ENCODE data around the gene RABGAP1L. TPM values are rescaled to one million over a fixed set of nuclear protein-coding genes. Genes with fewer than 3 reads are reported as not detected.

The RABGAP1L gene
- polyA plus RNA-seq, 1 donor (not counting 4 experiments of a cell fraction or from before 2014, with no cell fraction given), result 24.2 TPM

- dilution Hi-C loops (cut with MboI; ENCODE audit: extremely low pct_ligation_motif_present, low sequenced_read_pairs), result no loop called here
- Histone ChIP-seq H3K27me3 (ENCODE audit: control insufficient read depth, extremely low read depth, insufficient read depth, low read length) (no peaks in the 10 kb centered on the region), H3K9me1 (ENCODE audit: control insufficient read depth, extremely low read depth, insufficient read depth, low read length) (no peaks in the 10 kb centered on the region), H3K9me3 (ENCODE audit: control insufficient read depth, low read depth, low read length) (no peaks in the 10 kb centered on the region), H3K4me3 (ENCODE audit: control insufficient read depth in 2 of 3, extremely low read depth in 1 of 3, insufficient read depth in 2 of 3, low read depth in 1 of 3, low read length in 3 of 3) (no peak overlapping the region), H3K27ac (ENCODE audit: control insufficient read depth, insufficient read depth, low read length) (no peak overlapping the region), H3K79me2 (ENCODE audit: control insufficient read depth, insufficient read depth, low read length) (no peaks in the 10 kb centered on the region), H3K4me2 (ENCODE audit: control insufficient read depth, extremely low read depth, insufficient read depth, low read depth, low read length) (no peak overlapping the region), H2AFZ (ENCODE audit: control insufficient read depth, low read length) (no peak overlapping the region), H3K36me3 (ENCODE audit: control insufficient read depth in 2 of 2, extremely low read depth in 1 of 2, insufficient read depth in 2 of 2, low read length in 2 of 2) (no peaks in the 10 kb centered on the region), H3K4me1 (ENCODE audit: control insufficient read depth, extremely low read depth, insufficient read depth, low read length) (peaks cover 8% of the 10 kb centered on the region), H4K20me1 (ENCODE audit: control insufficient read depth, extremely low read depth, insufficient read depth, low read length) (no peaks in the 10 kb centered on the region), H3K9ac (ENCODE audit: control insufficient read depth, extremely low read depth, insufficient read depth, low read length) (no peak overlapping the region)
- TF ChIP-seq CTCF (optimal IDR thresholded peaks at IDR 0.05 in 1 of 3, IDR thresholded peaks at IDR 0.05 in 1 of 3, conservative IDR thresholded peaks at IDR 0.05 in 1 of 3; ENCODE audit: extremely low read depth in 1 of 3, insufficient read depth in 2 of 3, low read length in 3 of 3), result no peak
- FAIRE-seq (no peak), DNase-seq (ENCODE audit: low read depth, low spot score) (no peak)
These were observed 670.7 kb downstream of the RABGAP1L start for GRCh38 chr1:174829990-174830389.

- dilution Hi-C loops (cut with MboI; ENCODE audit: extremely low pct_ligation_motif_present, low sequenced_read_pairs), result no loop called here
- H3K79me2 ChIP-seq (ENCODE audit: control insufficient read depth, insufficient read depth, low read length), result no peaks in the 10 kb centered on the region
- H3K27ac ChIP-seq (ENCODE audit: control insufficient read depth, insufficient read depth, low read length), result no peak overlapping the region
- no peak for FAIRE-seq
- H3K4me3 ChIP-seq (ENCODE audit: control insufficient read depth in 2 of 3, extremely low read depth in 1 of 3, insufficient read depth in 2 of 3, low read depth in 1 of 3, low read length in 3 of 3), result no peak overlapping the region
- no peak overlapping the region for H2AFZ ChIP-seq (ENCODE audit: control insufficient read depth, low read length)
- no peak for DNase-seq (ENCODE audit: low read depth, low spot score)
- H3K4me2 ChIP-seq (ENCODE audit: control insufficient read depth, extremely low read depth, insufficient read depth, low read depth, low read length), result no peak overlapping the region
- TF ChIP-seq EZH2 (IDR thresholded peaks at IDR 0.05; ENCODE audit: low read length) (no peak), CTCF (optimal IDR thresholded peaks at IDR 0.05 in 1 of 3, IDR thresholded peaks at IDR 0.05 in 1 of 3, conservative IDR thresholded peaks at IDR 0.05 in 1 of 3; ENCODE audit: extremely low read depth in 1 of 3, insufficient read depth in 2 of 3, low read length in 3 of 3) (no peak)
- no peaks in the 10 kb centered on the region for H3K4me1 ChIP-seq (ENCODE audit: control insufficient read depth, extremely low read depth, insufficient read depth, low read length)
- H3K9ac ChIP-seq (ENCODE audit: control insufficient read depth, extremely low read depth, insufficient read depth, low read length), result no peak overlapping the region
- no peaks in the 10 kb centered on the region for H3K9me1 ChIP-seq (ENCODE audit: control insufficient read depth, extremely low read depth, insufficient read depth, low read length)
- no peaks in the 10 kb centered on the region for H4K20me1 ChIP-seq (ENCODE audit: control insufficient read depth, extremely low read depth, insufficient read depth, low read length)
- H3K9me3 ChIP-seq (ENCODE audit: control insufficient read depth, low read depth, low read length), result no peaks in the 10 kb centered on the region
- no peaks in the 10 kb centered on the region for H3K36me3 ChIP-seq (ENCODE audit: control insufficient read depth in 2 of 2, extremely low read depth in 1 of 2, insufficient read depth in 2 of 2, low read length in 2 of 2)
- H3K27me3 ChIP-seq (ENCODE audit: control insufficient read depth, extremely low read depth, insufficient read depth, low read length), result no peaks in the 10 kb centered on the region
These were observed 677.2 kb downstream of the RABGAP1L start for GRCh38 chr1:174836543-174836942.

Measured in keratinocyte (primary cell).